Measurements from ENCODE around the gene FGF12.

FGF12 gene

GRCh38 chr3:192710366-192710765 is 17.0 kb downstream of the FGF12 start:
- Histone ChIP-seq H3K27ac (ENCODE audit: low read depth, low read length) (no peak overlapping the region), H3K79me2 (ENCODE audit: control insufficient read depth, low read length) (no peaks in the 10 kb centered on the region), H3K36me3 (ENCODE audit: control insufficient read depth, low read length) (no peaks in the 10 kb centered on the region), H3K9me2 (replicated peaks; ENCODE audit: control insufficient read depth, low read length) (no peaks in the 10 kb centered on the region), H3K27me3 (ENCODE audit: control insufficient read depth, low read length) (no peaks in the 10 kb centered on the region), H3K4me1 (ENCODE audit: control insufficient read depth, low read length) (peaks cover 2% of the 10 kb centered on the region; the same call in 1 of the 2 replicates), H3K4me3 (ENCODE audit: low read length) (no peak overlapping the region), H4K20me1 (ENCODE audit: control insufficient read depth, insufficient read depth, low read depth, low read length) (no peaks in the 10 kb centered on the region), H3K9me3 (ENCODE audit: control insufficient read depth, insufficient read depth, low read length) (no peaks in the 10 kb centered on the region), H3F3A (ENCODE audit: control insufficient read depth, insufficient read depth) (no peaks in the 10 kb centered on the region), H3K4me2 (ENCODE audit: low read length) (no peak overlapping the region)
- TF ChIP-seq EZH2phosphoT487 (IDR thresholded peaks at IDR 0.05; ENCODE audit: borderline replicate concordance, low read length) (no peak), CTCF (IDR thresholded peaks at IDR 0.05; ENCODE audit: low read depth, low read length, poor library complexity, severe bottlenecking) (no peak)

- Histone ChIP-seq H4K20me1 (ENCODE audit: control insufficient read depth, insufficient read depth, low read depth, low read length) (no peaks in the 10 kb centered on the region), H3K9me2 (replicated peaks; ENCODE audit: control insufficient read depth, low read length) (no peaks in the 10 kb centered on the region), H3K27ac (ENCODE audit: low read depth, low read length) (no peak overlapping the region), H3K4me2 (ENCODE audit: low read length) (no peak overlapping the region), H3K4me1 (ENCODE audit: control insufficient read depth, low read length) (peaks cover 12% of the 10 kb centered on the region), H3K9me3 (ENCODE audit: control insufficient read depth, insufficient read depth, low read length) (no peaks in the 10 kb centered on the region), H3K27me3 (ENCODE audit: control insufficient read depth, low read length) (no peaks in the 10 kb centered on the region), H3F3A (ENCODE audit: control insufficient read depth, insufficient read depth) (no peaks in the 10 kb centered on the region), H3K4me3 (ENCODE audit: low read length) (no peak overlapping the region), H3K36me3 (ENCODE audit: control insufficient read depth, low read length) (no peaks in the 10 kb centered on the region), H3K79me2 (ENCODE audit: control insufficient read depth, low read length) (no peaks in the 10 kb centered on the region)
- TF ChIP-seq EZH2phosphoT487 (IDR thresholded peaks at IDR 0.05; ENCODE audit: borderline replicate concordance, low read length) (no peak), CTCF (IDR thresholded peaks at IDR 0.05; ENCODE audit: low read depth, low read length, poor library complexity, severe bottlenecking) (no peak)
Observed at GRCh38 chr3:192706272-192706671, 21.1 kb downstream of the FGF12 start.

GRCh38 chr3:192700885-192701284 is 26.5 kb downstream of the FGF12 start:
- TF ChIP-seq EZH2phosphoT487 (IDR thresholded peaks at IDR 0.05; ENCODE audit: borderline replicate concordance, low read length) (no peak), CTCF (IDR thresholded peaks at IDR 0.05; ENCODE audit: low read depth, low read length, poor library complexity, severe bottlenecking) (no peak)
- H3F3A ChIP-seq (ENCODE audit: control insufficient read depth, insufficient read depth) = no peaks in the 10 kb centered on the region
- H3K4me3 ChIP-seq (ENCODE audit: low read length) = no peak overlapping the region
- H3K9me3 ChIP-seq (ENCODE audit: control insufficient read depth, insufficient read depth, low read length) = no peaks in the 10 kb centered on the region
- no peak overlapping the region for H3K27ac ChIP-seq (ENCODE audit: low read depth, low read length)
- no peaks in the 10 kb centered on the region for H3K27me3 ChIP-seq (ENCODE audit: control insufficient read depth, low read length)
- no peaks in the 10 kb centered on the region for H3K79me2 ChIP-seq (ENCODE audit: control insufficient read depth, low read length)
- no peak overlapping the region for H3K4me2 ChIP-seq (ENCODE audit: low read length)
- no peaks in the 10 kb centered on the region for H3K36me3 ChIP-seq (ENCODE audit: control insufficient read depth, low read length)
- no peaks in the 10 kb centered on the region for H3K9me2 ChIP-seq (replicated peaks; ENCODE audit: control insufficient read depth, low read length)
- no peaks in the 10 kb centered on the region for H4K20me1 ChIP-seq (ENCODE audit: control insufficient read depth, insufficient read depth, low read depth, low read length)
- H3K4me1 ChIP-seq (ENCODE audit: control insufficient read depth, low read length) = peaks cover 12% of the 10 kb centered on the region

All from DOHH2 (cell line).